22Rv1 (cell line): Measurements from ENCODE around the gene TGM1.

ENCODE experiments used
- ZFX ChIP-seq: fragments of 450-650 bp; IDR thresholded peaks from 2 replicates; pipeline ENCODE4 v1.6.1; 2017; ENCODE audit warnings: antibody characterized with exemption, borderline replicate concordance
- TF ChIP-seq, protein P1 (sequence below): fragments of 450-650 bp; IDR thresholded peaks from 2 replicates; pipeline ENCODE4 v1.5.1; 2017; ENCODE audit warnings: mild to moderate bottlenecking

GRCh38 chr14:24292118-24292807 lies 29.3 kb upstream of the TGM1 start:
- no peak for TF ChIP-seq ZFX
- TF ChIP-seq, protein P1, sequence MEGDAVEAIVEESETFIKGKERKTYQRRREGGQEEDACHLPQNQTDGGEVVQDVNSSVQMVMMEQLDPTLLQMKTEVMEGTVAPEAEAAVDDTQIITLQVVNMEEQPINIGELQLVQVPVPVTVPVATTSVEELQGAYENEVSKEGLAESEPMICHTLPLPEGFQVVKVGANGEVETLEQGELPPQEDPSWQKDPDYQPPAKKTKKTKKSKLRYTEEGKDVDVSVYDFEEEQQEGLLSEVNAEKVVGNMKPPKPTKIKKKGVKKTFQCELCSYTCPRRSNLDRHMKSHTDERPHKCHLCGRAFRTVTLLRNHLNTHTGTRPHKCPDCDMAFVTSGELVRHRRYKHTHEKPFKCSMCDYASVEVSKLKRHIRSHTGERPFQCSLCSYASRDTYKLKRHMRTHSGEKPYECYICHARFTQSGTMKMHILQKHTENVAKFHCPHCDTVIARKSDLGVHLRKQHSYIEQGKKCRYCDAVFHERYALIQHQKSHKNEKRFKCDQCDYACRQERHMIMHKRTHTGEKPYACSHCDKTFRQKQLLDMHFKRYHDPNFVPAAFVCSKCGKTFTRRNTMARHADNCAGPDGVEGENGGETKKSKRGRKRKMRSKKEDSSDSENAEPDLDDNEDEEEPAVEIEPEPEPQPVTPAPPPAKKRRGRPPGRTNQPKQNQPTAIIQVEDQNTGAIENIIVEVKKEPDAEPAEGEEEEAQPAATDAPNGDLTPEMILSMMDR: no peak
